Measurements from ENCODE around the gene PDCD1. TPM values are rescaled to one million over a fixed set of nuclear protein-coding genes. Genes with fewer than 3 reads are reported as not detected.
"Not testable (repeated sequence)": the region's sequence is repeated elsewhere in the genome, so short reads cannot be mapped to it uniquely, and the experiment has no call there.

Gene PDCD1
- total RNA-seq, 1 donor from 2014 or later, result not detected

GRCh38 chr2:241833101-241833663, 25.5 kb downstream of the PDCD1 start:
- TF ChIP-seq, protein P1, sequence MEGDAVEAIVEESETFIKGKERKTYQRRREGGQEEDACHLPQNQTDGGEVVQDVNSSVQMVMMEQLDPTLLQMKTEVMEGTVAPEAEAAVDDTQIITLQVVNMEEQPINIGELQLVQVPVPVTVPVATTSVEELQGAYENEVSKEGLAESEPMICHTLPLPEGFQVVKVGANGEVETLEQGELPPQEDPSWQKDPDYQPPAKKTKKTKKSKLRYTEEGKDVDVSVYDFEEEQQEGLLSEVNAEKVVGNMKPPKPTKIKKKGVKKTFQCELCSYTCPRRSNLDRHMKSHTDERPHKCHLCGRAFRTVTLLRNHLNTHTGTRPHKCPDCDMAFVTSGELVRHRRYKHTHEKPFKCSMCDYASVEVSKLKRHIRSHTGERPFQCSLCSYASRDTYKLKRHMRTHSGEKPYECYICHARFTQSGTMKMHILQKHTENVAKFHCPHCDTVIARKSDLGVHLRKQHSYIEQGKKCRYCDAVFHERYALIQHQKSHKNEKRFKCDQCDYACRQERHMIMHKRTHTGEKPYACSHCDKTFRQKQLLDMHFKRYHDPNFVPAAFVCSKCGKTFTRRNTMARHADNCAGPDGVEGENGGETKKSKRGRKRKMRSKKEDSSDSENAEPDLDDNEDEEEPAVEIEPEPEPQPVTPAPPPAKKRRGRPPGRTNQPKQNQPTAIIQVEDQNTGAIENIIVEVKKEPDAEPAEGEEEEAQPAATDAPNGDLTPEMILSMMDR (IDR thresholded peaks at IDR 0.05), result no peak
- peaks cover 16% of the 10 kb centered on the region for H3K9me3 Mint-ChIP-seq (ENCODE audit: low read depth)
- DNase-seq (ENCODE audit: low spot score), result no peak
- no peak overlapping the region for H3K4me3 Mint-ChIP-seq (ENCODE audit: unreplicated experiment)
- peaks cover 22% of the 10 kb centered on the region for H3K27me3 Mint-ChIP-seq (ENCODE audit: low read depth)
- no peaks in the 10 kb centered on the region for H3K36me3 Mint-ChIP-seq (ENCODE audit: low read depth)
- H3K4me1 Mint-ChIP-seq (ENCODE audit: low read depth), result peaks cover 19% of the 10 kb centered on the region
- peak overlapping the region; percentile 72 for H3K27ac Mint-ChIP-seq (ENCODE audit: unreplicated experiment)

DNA sequence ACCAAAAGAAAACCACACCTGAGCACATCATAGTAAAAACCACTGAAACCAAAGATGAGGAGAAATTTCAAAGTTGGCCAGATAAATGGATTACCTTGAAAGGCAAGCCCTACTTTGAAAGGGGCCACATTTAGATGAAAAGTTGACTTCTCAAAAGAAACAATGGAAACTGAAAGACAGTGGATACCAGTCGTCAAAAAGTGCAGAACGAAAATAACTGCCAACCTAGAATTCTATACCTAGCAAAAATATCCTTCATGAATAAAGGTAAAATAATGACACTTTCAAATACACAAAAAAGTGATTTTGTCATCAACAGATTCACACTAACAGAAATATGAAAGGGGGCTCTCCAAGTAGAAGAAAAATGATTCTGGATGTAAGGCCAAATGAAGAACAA, 31.3 kb downstream of the PDCD1 start:
- H3K27ac Mint-ChIP-seq (ENCODE audit: unreplicated experiment), result no peak overlapping the region
- TF ChIP-seq, protein P1 (IDR thresholded peaks at IDR 0.05), result no peak
- H3K9me3 Mint-ChIP-seq (ENCODE audit: low read depth), result peaks cover 35% of the 10 kb centered on the region
- peaks cover 26% of the 10 kb centered on the region for H3K27me3 Mint-ChIP-seq (ENCODE audit: low read depth)
- H3K4me1 Mint-ChIP-seq (ENCODE audit: low read depth), result peaks cover under 1% of the 10 kb centered on the region
- no peak overlapping the region for H3K4me3 Mint-ChIP-seq (ENCODE audit: unreplicated experiment)
- peaks cover 5% of the 10 kb centered on the region for H3K36me3 Mint-ChIP-seq (ENCODE audit: low read depth)
- DNase-seq (ENCODE audit: low spot score), result no peak

- not testable (repeated sequence) for H3K27ac Mint-ChIP-seq (ENCODE audit: unreplicated experiment); DNase-seq (ENCODE audit: low spot score)
Measured at GRCh38 chr2:241823531-241824437, 34.9 kb downstream of the PDCD1 start.

GRCh38 chr2:241822264-241822623, 36.5 kb downstream of the PDCD1 start:
- H3K4me1 Mint-ChIP-seq (ENCODE audit: low read depth), result no peaks in the 10 kb centered on the region
- H3K9me3 Mint-ChIP-seq (ENCODE audit: low read depth), result peaks cover 13% of the 10 kb centered on the region
- no peak for DNase-seq (ENCODE audit: low spot score)
- H3K4me3 Mint-ChIP-seq (ENCODE audit: unreplicated experiment), result no peak overlapping the region
- H3K36me3 Mint-ChIP-seq (ENCODE audit: low read depth), result peaks cover 5% of the 10 kb centered on the region
- TF ChIP-seq, protein P1 (IDR thresholded peaks at IDR 0.05), result no peak
- peaks cover 16% of the 10 kb centered on the region for H3K27me3 Mint-ChIP-seq (ENCODE audit: low read depth)
- no peak overlapping the region for H3K27ac Mint-ChIP-seq (ENCODE audit: unreplicated experiment)

More at GRCh38 chr2:241823531-241824437, 34.9 kb downstream of the PDCD1 start:
- peaks cover 20% of the 10 kb centered on the region for H3K27me3 Mint-ChIP-seq (ENCODE audit: low read depth)
- not testable (repeated sequence) for H3K4me1 Mint-ChIP-seq (ENCODE audit: low read depth); H3K36me3 Mint-ChIP-seq (ENCODE audit: low read depth); H3K4me3 Mint-ChIP-seq (ENCODE audit: unreplicated experiment)
- H3K9me3 Mint-ChIP-seq (ENCODE audit: low read depth), result peaks cover 23% of the 10 kb centered on the region

DNA sequence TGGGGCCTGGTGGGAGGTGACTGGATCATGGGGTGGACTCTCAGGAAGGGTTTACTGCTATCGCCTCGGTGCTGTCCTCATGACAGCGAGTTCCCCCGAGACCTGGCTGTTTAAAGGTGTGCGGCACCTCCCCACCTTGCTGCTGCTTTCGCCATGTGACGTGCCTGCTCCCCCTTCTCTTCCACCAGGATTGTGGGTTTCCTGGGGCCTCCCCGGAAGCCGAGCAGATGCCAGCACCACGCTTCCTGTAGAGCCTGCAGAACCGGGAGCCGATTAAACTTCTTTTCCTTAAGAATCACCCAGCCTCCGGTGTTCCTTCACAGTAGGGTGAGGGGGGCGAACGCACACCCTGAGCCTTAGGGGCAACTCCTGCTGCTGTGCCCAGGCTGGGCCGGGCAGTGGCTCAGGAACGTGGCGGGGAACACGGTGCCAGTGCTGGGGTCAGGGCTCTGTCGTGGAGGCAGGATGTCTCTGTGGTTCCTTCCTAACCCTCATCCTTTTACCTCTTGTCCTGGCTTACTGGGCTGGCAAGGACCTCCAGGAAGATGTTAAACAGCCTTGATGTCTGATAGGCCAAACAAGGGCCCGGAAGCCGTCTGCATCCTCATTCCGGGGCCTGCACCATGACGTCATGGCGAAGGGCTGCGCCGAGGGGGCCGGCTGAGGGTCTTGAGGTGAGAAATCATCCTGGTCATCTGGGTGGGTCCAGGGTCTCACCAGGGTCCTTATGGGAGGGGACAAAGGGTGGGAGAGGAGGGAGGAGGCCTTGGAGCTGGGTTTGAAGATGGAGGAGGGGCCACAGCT, 37.0 kb downstream of the PDCD1 start:
- TF ChIP-seq, protein P1 (IDR thresholded peaks at IDR 0.05), result no peak
- DNase-seq (ENCODE audit: low spot score), result peak; percentile 69
- peaks cover 7% of the 10 kb centered on the region for H3K9me3 Mint-ChIP-seq (ENCODE audit: low read depth)
- peaks cover 4% of the 10 kb centered on the region for H3K36me3 Mint-ChIP-seq (ENCODE audit: low read depth)
- H3K27ac Mint-ChIP-seq (ENCODE audit: unreplicated experiment), result no peak overlapping the region
- H3K4me1 Mint-ChIP-seq (ENCODE audit: low read depth), result no peaks in the 10 kb centered on the region
- H3K4me3 Mint-ChIP-seq (ENCODE audit: unreplicated experiment), result no peak overlapping the region
- peaks cover 16% of the 10 kb centered on the region for H3K27me3 Mint-ChIP-seq (ENCODE audit: low read depth)

Measured in chondrocyte (in vitro differentiated cells).